GM19467 (cell line): ENCODE data around the gene EFNA4.

ENCODE experiments used
- ATAC-seq: cut with Tn5 transposase; IDR thresholded peaks from one replicate; pipeline ENCODE4 v1.9.1; 2021; ENCODE audit warnings: mild to moderate bottlenecking, moderate library complexity; ENCODE audit not compliant: unreplicated experiment

EFNA4 gene

GRCh38 chr1:155085504-155086127, 22.1 kb downstream of the EFNA4 start:
- ATAC-seq, result no peak

- ATAC-seq, result no peak
Measured at GRCh38 chr1:155086128-155086741, 22.7 kb downstream of the EFNA4 start.

GRCh38 chr1:155086856-155087535, 23.5 kb downstream of the EFNA4 start:
- ATAC-seq, result no peak

GRCh38 chr1:155091071-155092051, 27.8 kb downstream of the EFNA4 start:
- no peak for ATAC-seq

- ATAC-seq, result no peak
Measured at GRCh38 chr1:155092131-155092530, 28.6 kb downstream of the EFNA4 start.

GRCh38 chr1:155092641-155093040, 29.1 kb downstream of the EFNA4 start:
- no peak for ATAC-seq

- no peak for ATAC-seq
Measured at GRCh38 chr1:155093911-155094621, 30.5 kb downstream of the EFNA4 start.

GRCh38 chr1:155094622-155094948, 31.0 kb downstream of the EFNA4 start:
- no peak for ATAC-seq

GRCh38 chr1:155099331-155099730, 35.8 kb downstream of the EFNA4 start:
- no peak for ATAC-seq

GRCh38 chr1:155103325-155103724, 39.8 kb downstream of the EFNA4 start:
- no peak for ATAC-seq

GRCh38 chr1:155104605-155105534, 41.3 kb downstream of the EFNA4 start:
- no peak for ATAC-seq

- no peak for ATAC-seq
Measured at GRCh38 chr1:155105604-155106011, 42.1 kb downstream of the EFNA4 start.

GRCh38 chr1:155106862-155107261, 43.3 kb downstream of the EFNA4 start:
- no peak for ATAC-seq

- ATAC-seq, result no peak
Measured at GRCh38 chr1:155107309-155108264, 44.0 kb downstream of the EFNA4 start.

GRCh38 chr1:155108296-155108695, 44.8 kb downstream of the EFNA4 start:
- no peak for ATAC-seq

GRCh38 chr1:155110381-155110780, 46.8 kb downstream of the EFNA4 start:
- ATAC-seq, result no peak

- ATAC-seq, result no peak
Measured at GRCh38 chr1:155110826-155111225, 47.3 kb downstream of the EFNA4 start.

GRCh38 chr1:155113450-155113980, 50.0 kb downstream of the EFNA4 start:
- ATAC-seq, result no peak
